GM12872 (cell line): Measurements from ENCODE around the gene NMNAT1.

Experiments used
- TF ChIP-seq, protein P1 (sequence below): IDR thresholded peaks from 3 replicates; pipeline ENCODE4 v1.5.1; 2011; ENCODE audit warnings: low read depth, mild to moderate bottlenecking, low read length, moderate library complexity; ENCODE audit not compliant: insufficient read depth

NMNAT1 gene

GRCh38 chr1:10027027-10027426, 83.8 kb downstream of the NMNAT1 start:
- TF ChIP-seq, protein P1, sequence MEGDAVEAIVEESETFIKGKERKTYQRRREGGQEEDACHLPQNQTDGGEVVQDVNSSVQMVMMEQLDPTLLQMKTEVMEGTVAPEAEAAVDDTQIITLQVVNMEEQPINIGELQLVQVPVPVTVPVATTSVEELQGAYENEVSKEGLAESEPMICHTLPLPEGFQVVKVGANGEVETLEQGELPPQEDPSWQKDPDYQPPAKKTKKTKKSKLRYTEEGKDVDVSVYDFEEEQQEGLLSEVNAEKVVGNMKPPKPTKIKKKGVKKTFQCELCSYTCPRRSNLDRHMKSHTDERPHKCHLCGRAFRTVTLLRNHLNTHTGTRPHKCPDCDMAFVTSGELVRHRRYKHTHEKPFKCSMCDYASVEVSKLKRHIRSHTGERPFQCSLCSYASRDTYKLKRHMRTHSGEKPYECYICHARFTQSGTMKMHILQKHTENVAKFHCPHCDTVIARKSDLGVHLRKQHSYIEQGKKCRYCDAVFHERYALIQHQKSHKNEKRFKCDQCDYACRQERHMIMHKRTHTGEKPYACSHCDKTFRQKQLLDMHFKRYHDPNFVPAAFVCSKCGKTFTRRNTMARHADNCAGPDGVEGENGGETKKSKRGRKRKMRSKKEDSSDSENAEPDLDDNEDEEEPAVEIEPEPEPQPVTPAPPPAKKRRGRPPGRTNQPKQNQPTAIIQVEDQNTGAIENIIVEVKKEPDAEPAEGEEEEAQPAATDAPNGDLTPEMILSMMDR = no peak

- TF ChIP-seq, protein P1 = no peak
Observed at GRCh38 chr1:10031461-10031860, 88.2 kb downstream of the NMNAT1 start.

- TF ChIP-seq, protein P1 = peak; percentile 86
Observed at GRCh38 chr1:10032590-10033358, 89.5 kb downstream of the NMNAT1 start, which contains the start of gene UBE4B. Gene UBE4B, plus strand, starts transcription at chr1:10032958. Its CDS starts 713 bp downstream, at chr1:10033671.

DNA sequence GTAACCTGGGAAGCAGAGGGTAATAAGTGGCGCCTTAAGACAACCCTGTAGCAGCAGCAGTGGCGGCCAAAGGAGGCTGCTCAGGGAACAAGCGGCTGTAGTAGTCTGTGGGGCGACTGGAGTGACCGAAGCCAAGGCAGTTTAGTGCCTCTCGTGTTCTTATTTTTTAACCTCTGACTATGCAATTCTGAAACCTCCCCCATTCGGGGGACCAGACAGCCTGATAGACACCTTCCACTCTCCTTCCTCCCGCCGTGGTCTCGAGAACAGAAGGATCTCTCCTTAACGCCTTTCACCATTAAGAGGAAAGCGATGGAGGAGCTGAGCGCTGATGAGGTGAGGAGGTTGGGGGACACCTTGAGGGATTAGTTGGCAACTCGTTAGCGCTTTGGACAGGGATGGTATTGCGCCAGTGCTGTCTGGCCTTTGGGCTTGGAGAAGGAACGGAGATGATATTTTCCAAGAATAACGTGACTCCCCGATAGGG, 90.1 kb downstream of the NMNAT1 start:
- TF ChIP-seq, protein P1 = 0 out of 3 replicates have a peak, but pooled peaks have one; percentile 13
